BLaER1 (cell line): Measurements from ENCODE around the gene SIX2.

Source experiments
- H3K27ac ChIP-seq: shearing (Covaris generic); formaldehyde crosslinking; 2 replicates; pipeline ENCODE4 v1.8.1; 2022
- H3K27me3 ChIP-seq: shearing (Covaris generic); formaldehyde crosslinking; 2 replicates; pipeline ENCODE4 v1.8.1; 2022
- H3K36me3 ChIP-seq: shearing (Covaris generic); formaldehyde crosslinking; 2 replicates; pipeline ENCODE4 v1.8.1; 2022
- H3K4me1 ChIP-seq: shearing (Covaris generic); formaldehyde crosslinking; 2 replicates; pipeline ENCODE4 v1.8.1; 2022
- H3K4me2 ChIP-seq: shearing (Covaris generic); formaldehyde crosslinking; 2 replicates; pipeline ENCODE4 v1.8.1; 2022
- H3K4me3 ChIP-seq: shearing (Covaris generic); formaldehyde crosslinking; 2 replicates; pipeline ENCODE4 v1.8.1; 2022
- H3K9ac ChIP-seq: shearing (Covaris generic); formaldehyde crosslinking; 2 replicates; pipeline ENCODE4 v1.8.1; 2022
- H3K9me3 ChIP-seq: shearing (Covaris generic); formaldehyde crosslinking; 2 replicates; pipeline ENCODE4 v1.8.1; 2022
- H4K20me1 ChIP-seq: shearing (Covaris generic); formaldehyde crosslinking; 2 replicates; pipeline ENCODE4 v1.8.1; 2022
- Cebpa-rat ChIP-seq: shearing (Covaris generic); IDR thresholded peaks from 2 replicates; pipeline ENCODE4 v1.8.1; 2022

Gene SIX2

GRCh38 chr2:45009303-45009927 is at the start of gene SIX2:
Gene SIX2, minus strand, starts transcription at chr2:45009452. Its CDS starts 342 bp downstream, at chr2:45009110.
- Histone ChIP-seq H3K9me3 (peaks cover 99% of the 10 kb centered on the region), H3K27ac (no peak within 1 kb of the TSS), H3K4me2 (no peak within 1 kb of the TSS), H3K4me1 (no peaks in the 10 kb centered on the region), H3K36me3 (0 out of 2 replicates have a peak, but pooled peaks cover 10% of the 10 kb centered on the region), H4K20me1 (no peaks in the 10 kb centered on the region), H3K27me3 (peaks cover 98% of the 10 kb centered on the region), H3K9ac (no peak within 1 kb of the TSS), H3K4me3 (peak within 1 kb of the TSS; percentile 22; the same call in 1 of the 2 replicates)
- no peak for TF ChIP-seq Cebpa-rat

- H3K27me3 ChIP-seq: no peaks in the 10 kb centered on the region
- no peak for TF ChIP-seq Cebpa-rat
- H3K4me2 ChIP-seq: no peak overlapping the region
- H3K9me3 ChIP-seq: no peaks in the 10 kb centered on the region
- no peaks in the 10 kb centered on the region for H4K20me1 ChIP-seq
- H3K4me3 ChIP-seq: no peak overlapping the region
- H3K4me1 ChIP-seq: no peaks in the 10 kb centered on the region
- H3K27ac ChIP-seq: no peak overlapping the region
- no peak overlapping the region for H3K9ac ChIP-seq
- H3K36me3 ChIP-seq: no peaks in the 10 kb centered on the region
These were observed 45.9 kb upstream of the SIX2 start for GRCh38 chr2:45055162-45055605.

DNA sequence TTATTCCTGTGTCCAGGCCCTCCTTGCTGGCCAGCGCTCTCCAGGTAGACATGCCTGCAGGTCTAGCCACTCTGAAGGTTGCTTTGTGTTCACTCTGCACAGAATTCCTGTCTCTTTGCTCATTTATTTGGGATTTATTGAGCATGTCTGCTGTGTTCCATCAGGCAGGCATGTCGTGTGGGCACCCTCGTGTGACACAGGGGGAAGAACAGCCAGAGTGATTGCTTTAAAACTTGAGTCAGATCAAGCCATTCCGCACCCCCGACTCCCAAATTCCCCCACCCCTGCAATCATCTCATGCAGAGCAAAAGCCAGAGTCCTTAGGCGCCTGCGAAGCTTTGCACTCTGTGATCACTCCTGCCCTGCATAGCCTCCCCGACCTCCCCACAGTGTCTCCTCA is 44.7 kb upstream of the SIX2 start:
- Histone ChIP-seq H3K9me3 (no peaks in the 10 kb centered on the region), H3K27ac (no peak overlapping the region), H3K4me3 (no peak overlapping the region), H3K27me3 (no peaks in the 10 kb centered on the region), H3K4me2 (no peak overlapping the region), H3K36me3 (no peaks in the 10 kb centered on the region), H3K4me1 (no peaks in the 10 kb centered on the region), H3K9ac (no peak overlapping the region), H4K20me1 (no peaks in the 10 kb centered on the region)
- TF ChIP-seq Cebpa-rat: no peak

DNA sequence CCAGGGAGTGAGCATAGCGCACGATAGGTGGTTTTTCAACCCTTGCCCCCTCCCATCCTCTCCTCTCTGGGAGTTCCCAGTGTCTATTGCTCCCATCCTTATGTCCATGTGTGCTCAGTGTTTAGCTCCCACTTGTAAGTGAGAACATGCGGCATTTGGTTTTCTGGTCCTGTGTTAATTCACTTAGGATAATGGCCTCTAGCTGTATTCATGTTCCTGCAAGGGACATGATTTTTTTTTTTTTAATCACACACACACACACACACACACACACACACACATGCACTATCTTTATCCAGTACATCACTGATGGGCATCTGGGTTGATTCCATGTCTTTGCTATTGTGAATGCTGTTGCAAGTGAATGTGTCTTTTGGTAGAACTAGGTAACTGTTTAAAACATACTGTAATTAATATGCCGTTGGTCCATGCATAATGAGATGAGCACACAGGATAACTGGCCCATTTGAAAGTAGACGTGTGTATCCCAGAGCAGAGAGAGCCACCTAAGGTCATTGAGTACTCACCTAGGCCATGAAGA is 43.2 kb upstream of the SIX2 start:
- Histone ChIP-seq H4K20me1 (no peaks in the 10 kb centered on the region), H3K4me1 (0 out of 2 replicates have a peak, but pooled peaks cover under 1% of the 10 kb centered on the region), H3K4me2 (no peak overlapping the region), H3K9ac (no peak overlapping the region), H3K36me3 (no peaks in the 10 kb centered on the region), H3K9me3 (no peaks in the 10 kb centered on the region), H3K4me3 (no peak overlapping the region), H3K27ac (no peak overlapping the region), H3K27me3 (no peaks in the 10 kb centered on the region)
- TF ChIP-seq Cebpa-rat: no peak

GRCh38 chr2:45049569-45050336 is 40.5 kb upstream of the SIX2 start:
- 0 out of 2 replicates have a peak, but pooled peaks cover 5% of the 10 kb centered on the region for H3K4me1 ChIP-seq
- no peak overlapping the region for H3K4me3 ChIP-seq
- no peak for TF ChIP-seq Cebpa-rat
- no peak overlapping the region for H3K4me2 ChIP-seq
- no peak overlapping the region for H3K9ac ChIP-seq
- no peak overlapping the region for H3K27ac ChIP-seq
- no peaks in the 10 kb centered on the region for H3K36me3 ChIP-seq
- no peaks in the 10 kb centered on the region for H4K20me1 ChIP-seq
- no peaks in the 10 kb centered on the region for H3K27me3 ChIP-seq
- H3K9me3 ChIP-seq: no peaks in the 10 kb centered on the region

- no peak for TF ChIP-seq Cebpa-rat
- H3K4me2 ChIP-seq: no peak overlapping the region
- peaks cover 9% of the 10 kb centered on the region; the same call in 1 of the 2 replicates for H3K4me1 ChIP-seq
- H3K27me3 ChIP-seq: no peaks in the 10 kb centered on the region
- H3K27ac ChIP-seq: no peak overlapping the region
- H4K20me1 ChIP-seq: no peaks in the 10 kb centered on the region
- H3K9me3 ChIP-seq: no peaks in the 10 kb centered on the region
- no peak overlapping the region for H3K9ac ChIP-seq
- H3K36me3 ChIP-seq: no peaks in the 10 kb centered on the region
- no peak overlapping the region for H3K4me3 ChIP-seq
These were observed 38.0 kb upstream of the SIX2 start for GRCh38 chr2:45047301-45047700.

- Histone ChIP-seq H3K4me2 (no peak overlapping the region), H3K4me1 (peaks cover 14% of the 10 kb centered on the region; the same call in 1 of the 2 replicates), H3K27ac (no peak overlapping the region), H4K20me1 (no peaks in the 10 kb centered on the region), H3K36me3 (no peaks in the 10 kb centered on the region), H3K9me3 (no peaks in the 10 kb centered on the region), H3K4me3 (no peak overlapping the region), H3K9ac (no peak overlapping the region), H3K27me3 (no peaks in the 10 kb centered on the region)
- no peak for TF ChIP-seq Cebpa-rat
These were observed 37.5 kb upstream of the SIX2 start for GRCh38 chr2:45046786-45047185.

GRCh38 chr2:45045706-45046105 is 36.5 kb upstream of the SIX2 start:
- no peaks in the 10 kb centered on the region for H4K20me1 ChIP-seq
- no peak for TF ChIP-seq Cebpa-rat
- H3K27ac ChIP-seq: no peak overlapping the region
- H3K36me3 ChIP-seq: no peaks in the 10 kb centered on the region
- H3K9me3 ChIP-seq: no peaks in the 10 kb centered on the region
- H3K9ac ChIP-seq: no peak overlapping the region
- H3K4me3 ChIP-seq: no peak overlapping the region
- H3K4me2 ChIP-seq: no peak overlapping the region
- no peaks in the 10 kb centered on the region for H3K27me3 ChIP-seq
- H3K4me1 ChIP-seq: peaks cover 25% of the 10 kb centered on the region; the same call in 1 of the 2 replicates

DNA sequence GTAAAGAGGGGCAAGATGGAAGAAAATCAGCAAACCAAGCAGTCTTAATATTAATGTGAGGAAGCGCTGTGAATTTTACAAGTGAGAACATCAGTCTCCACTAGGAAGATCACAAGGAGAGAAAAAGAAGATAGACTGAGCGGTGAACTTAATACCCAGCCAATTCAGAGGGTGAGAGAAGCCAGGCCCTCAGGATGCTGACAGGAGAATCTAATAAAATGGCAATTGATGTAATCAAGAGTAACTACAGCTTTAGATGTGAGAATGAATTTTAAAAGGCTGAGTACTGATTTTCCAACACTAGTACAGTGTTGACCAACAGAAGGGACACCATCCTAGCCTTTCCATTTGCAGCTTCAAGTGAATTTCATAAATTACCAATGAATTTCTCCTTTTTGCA is 35.7 kb upstream of the SIX2 start:
- Histone ChIP-seq H3K4me2 (no peak overlapping the region), H4K20me1 (no peaks in the 10 kb centered on the region), H3K27me3 (no peaks in the 10 kb centered on the region), H3K4me1 (peaks cover 33% of the 10 kb centered on the region; the same call in 1 of the 2 replicates), H3K9ac (no peak overlapping the region), H3K36me3 (no peaks in the 10 kb centered on the region), H3K27ac (no peak overlapping the region), H3K4me3 (no peak overlapping the region), H3K9me3 (no peaks in the 10 kb centered on the region)
- no peak for TF ChIP-seq Cebpa-rat

GRCh38 chr2:45043174-45043573 is 33.9 kb upstream of the SIX2 start:
- Histone ChIP-seq H3K27ac (no peak overlapping the region), H4K20me1 (no peaks in the 10 kb centered on the region), H3K27me3 (no peaks in the 10 kb centered on the region), H3K4me3 (no peak overlapping the region), H3K9me3 (no peaks in the 10 kb centered on the region), H3K36me3 (no peaks in the 10 kb centered on the region), H3K4me1 (peaks cover 36% of the 10 kb centered on the region; the same call in 1 of the 2 replicates), H3K9ac (no peak overlapping the region), H3K4me2 (no peak overlapping the region)
- no peak for TF ChIP-seq Cebpa-rat
